MM.1S (cell line): ENCODE measurements around the gene AASS.

Experiments used
- EZH2 ChIP-seq: fragments of 300-600 bp; sonication (generic); optimal IDR thresholded peaks from 2 replicates; pipeline ENCODE3; 2017; ENCODE audit warnings: low read depth, mild to moderate bottlenecking, antibody characterized with exemption, low read length, mixed read lengths
- TF ChIP-seq, protein P1 (sequence below): fragments of 300-600 bp; sonication (generic); IDR thresholded peaks from 2 replicates; pipeline ENCODE4 v1.5.1; 2016; ENCODE audit warnings: antibody characterized with exemption, low read length, mixed read lengths

DNA sequence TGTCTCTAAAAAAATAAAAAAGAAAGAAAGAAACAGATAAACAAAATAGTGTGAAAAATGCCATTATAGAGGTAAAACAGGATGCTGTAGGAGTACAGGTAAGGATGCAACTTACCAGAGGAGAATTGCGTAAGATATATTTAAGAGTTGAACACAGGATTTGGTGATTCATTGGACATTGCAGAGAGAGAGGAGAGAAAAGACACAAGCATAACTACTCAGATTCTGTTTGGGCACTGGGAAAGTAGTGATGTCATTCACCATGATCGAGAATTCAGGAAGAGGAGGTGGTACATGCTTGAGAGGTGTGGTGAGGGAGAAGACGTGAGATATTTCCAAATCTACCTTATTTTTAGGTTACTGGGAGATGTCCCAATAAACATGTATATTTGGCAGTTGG, 97.6 kb downstream of the AASS start:
- TF ChIP-seq, protein P1, sequence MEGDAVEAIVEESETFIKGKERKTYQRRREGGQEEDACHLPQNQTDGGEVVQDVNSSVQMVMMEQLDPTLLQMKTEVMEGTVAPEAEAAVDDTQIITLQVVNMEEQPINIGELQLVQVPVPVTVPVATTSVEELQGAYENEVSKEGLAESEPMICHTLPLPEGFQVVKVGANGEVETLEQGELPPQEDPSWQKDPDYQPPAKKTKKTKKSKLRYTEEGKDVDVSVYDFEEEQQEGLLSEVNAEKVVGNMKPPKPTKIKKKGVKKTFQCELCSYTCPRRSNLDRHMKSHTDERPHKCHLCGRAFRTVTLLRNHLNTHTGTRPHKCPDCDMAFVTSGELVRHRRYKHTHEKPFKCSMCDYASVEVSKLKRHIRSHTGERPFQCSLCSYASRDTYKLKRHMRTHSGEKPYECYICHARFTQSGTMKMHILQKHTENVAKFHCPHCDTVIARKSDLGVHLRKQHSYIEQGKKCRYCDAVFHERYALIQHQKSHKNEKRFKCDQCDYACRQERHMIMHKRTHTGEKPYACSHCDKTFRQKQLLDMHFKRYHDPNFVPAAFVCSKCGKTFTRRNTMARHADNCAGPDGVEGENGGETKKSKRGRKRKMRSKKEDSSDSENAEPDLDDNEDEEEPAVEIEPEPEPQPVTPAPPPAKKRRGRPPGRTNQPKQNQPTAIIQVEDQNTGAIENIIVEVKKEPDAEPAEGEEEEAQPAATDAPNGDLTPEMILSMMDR, result no peak
- no peak for TF ChIP-seq EZH2
